ENCODE data around the gene CDK10. TPM values are rescaled to one million over a fixed set of nuclear protein-coding genes. Genes with fewer than 3 reads are reported as not detected.
A peak's percentile ranks its signal among the peaks of the same experiment; 100 is the strongest.

CDK10 gene
- total and polyA plus RNA-seq, 9 of the 15 experiments (the other 6 are each of a cell fraction or from before 2014, with no cell fraction given), result 2.0 to 85.1 (median 40.1) TPM

DNA sequence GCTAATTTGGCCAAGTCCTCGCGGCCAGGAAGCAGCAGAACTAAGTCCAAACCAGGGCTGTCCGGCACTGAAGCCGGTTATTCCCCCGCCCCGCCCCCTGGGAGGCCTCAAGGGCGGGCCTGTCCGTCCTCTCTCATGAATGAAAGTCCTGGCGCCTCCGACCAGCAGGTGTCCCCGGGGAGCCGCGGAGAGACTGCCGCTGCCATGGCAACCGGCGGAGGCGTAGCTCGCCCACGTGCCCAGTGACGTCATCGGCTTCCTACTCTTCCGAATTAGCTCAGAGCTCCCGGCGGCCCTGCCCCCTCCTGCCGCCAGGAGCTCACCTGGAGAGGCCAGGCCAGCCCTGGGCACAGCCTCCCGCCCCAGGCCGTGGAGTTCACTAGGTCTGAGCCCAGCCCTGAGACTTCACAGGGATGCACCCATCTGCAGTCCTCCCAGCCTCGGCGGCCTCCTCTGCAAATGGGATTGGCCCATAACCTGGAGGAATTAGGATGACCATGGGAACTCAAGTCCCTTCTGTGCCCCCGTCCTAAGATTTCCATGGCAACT lies 13.7 kb downstream of the CDK10 start (continued):
- TF ChIP-seq REST (IDR thresholded peaks at IDR 0.05; ENCODE audit: borderline replicate concordance) (peak; percentile 93), REST (CRISPR knock-in tag; IDR thresholded peaks at IDR 0.05; ENCODE audit: low read depth) (no peak), HOMEZ (CRISPR knock-in tag; IDR thresholded peaks at IDR 0.05) (no peak), RBM39 (optimal IDR thresholded peaks at IDR 0.05; ENCODE audit: low read depth, low read length) (no peak), MAFK (IDR thresholded peaks at IDR 0.05; ENCODE audit: low read length) (no peak), PML (IDR thresholded peaks at IDR 0.05; ENCODE audit: low read length) (no peak), HDAC1 (IDR thresholded peaks at IDR 0.05) (peak in 1 of 2 experiments; percentile 85; a peak in 2 of 4 replicates), TSHZ1 (CRISPR knock-in tag; IDR thresholded peaks at IDR 0.05) (no peak), MED1 (CRISPR knock-in tag; IDR thresholded peaks at IDR 0.05; ENCODE audit: borderline replicate concordance) (no peak)
- TF ChIP-seq, protein P1, sequence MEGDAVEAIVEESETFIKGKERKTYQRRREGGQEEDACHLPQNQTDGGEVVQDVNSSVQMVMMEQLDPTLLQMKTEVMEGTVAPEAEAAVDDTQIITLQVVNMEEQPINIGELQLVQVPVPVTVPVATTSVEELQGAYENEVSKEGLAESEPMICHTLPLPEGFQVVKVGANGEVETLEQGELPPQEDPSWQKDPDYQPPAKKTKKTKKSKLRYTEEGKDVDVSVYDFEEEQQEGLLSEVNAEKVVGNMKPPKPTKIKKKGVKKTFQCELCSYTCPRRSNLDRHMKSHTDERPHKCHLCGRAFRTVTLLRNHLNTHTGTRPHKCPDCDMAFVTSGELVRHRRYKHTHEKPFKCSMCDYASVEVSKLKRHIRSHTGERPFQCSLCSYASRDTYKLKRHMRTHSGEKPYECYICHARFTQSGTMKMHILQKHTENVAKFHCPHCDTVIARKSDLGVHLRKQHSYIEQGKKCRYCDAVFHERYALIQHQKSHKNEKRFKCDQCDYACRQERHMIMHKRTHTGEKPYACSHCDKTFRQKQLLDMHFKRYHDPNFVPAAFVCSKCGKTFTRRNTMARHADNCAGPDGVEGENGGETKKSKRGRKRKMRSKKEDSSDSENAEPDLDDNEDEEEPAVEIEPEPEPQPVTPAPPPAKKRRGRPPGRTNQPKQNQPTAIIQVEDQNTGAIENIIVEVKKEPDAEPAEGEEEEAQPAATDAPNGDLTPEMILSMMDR (IDR thresholded peaks at IDR 0.05 in 2 of 3, conservative IDR thresholded peaks at IDR 0.05 in 1 of 3; ENCODE audit: insufficient read depth in 2 of 3, low read depth in 1 of 3, low read length in 3 of 3), result peak; percentile 86 to 96 (median 88)
